K562 (cell line): ENCODE data around the gene ERC2. TPM values are rescaled to one million over a fixed set of nuclear protein-coding genes. Genes with fewer than 3 reads are reported as not detected.

Experiments used
- ATAC-seq: fragments of 200-7000 bp; cut with Tn5 transposase; 3 replicates; pipeline ENCODE4 v1.9.1; 2020; ENCODE audit warnings: moderate library complexity
- BruUV-seq: library from RNA; stranded (reverse); fragments of 400-500 nt; replicated peaks from 2 replicates; lab custom pipeline; 2021; lab: Mats Ljungman, UMichigan
- CTCF ChIA-PET: fragments of 300-600 bp; formaldehyde crosslinking; extraction: SDS; loops from one replicate; lab custom pipeline; 2021; ENCODE audit warnings: low intra/inter-chr PET ratio; lab: Yijun Ruan, JAX
- POLR2A ChIA-PET: fragments of 300-600, 350-650 bp; sonication (Branson Sonifier 250); formaldehyde crosslinking; extraction: SDS; loops from one replicate; lab custom pipeline; 2021; ENCODE audit warnings: antibody characterized with exemption, inconsistent platforms; lab: Yijun Ruan, JAX
- DNase-seq, 4 experiments: peaks; one replicate each; pipeline versions ENCODE4 v3.0.0 to v3.0.0-alpha.2; 2011 to 2018; ENCODE audit warnings: low spot score in 3 of 4, mixed read lengths in 3 of 4; ENCODE audit errors: extremely low read depth in 1 of 4
- FAIRE-seq: peaks from 2 replicates; lab custom pipeline; 2011; peaks lifted over from hg19 to GRCh38; lab: Jason Lieb, UNC
- H2AFZ ChIP-seq: 2 replicates; pipeline ENCODE4 v1.6.0; 2011; ENCODE audit warnings: low read depth, low read length, control low read depth, inconsistent platforms
- H3K27ac ChIP-seq: fragments of 200-600 bp; 3 replicates; pipeline ENCODE4 v1.8.0; 2011; ENCODE audit warnings: low read depth, mild to moderate bottlenecking, control low read depth, inconsistent platforms, low read length, moderate library complexity, mixed read lengths; ENCODE audit errors: extremely low read depth
- H3K27me3 ChIP-seq, 2 experiments: fragments of 300-600 bp in 1 of 2; 2 replicates in 1 of 2; 3 replicates in 1 of 2; pipeline versions ENCODE4 v1.6.0 to v1.8.0; 2011; ENCODE audit warnings: inconsistent platforms in 2 of 2, low read length in 2 of 2, mild to moderate bottlenecking in 1 of 2, mixed read lengths in 1 of 2, moderate library complexity in 1 of 2; ENCODE audit not compliant: control insufficient read depth in 2 of 2, insufficient read depth in 2 of 2
- H3K36me3 ChIP-seq: fragments of 300-600 bp; 3 replicates; pipeline ENCODE4 v1.8.0; 2011; ENCODE audit warnings: mild to moderate bottlenecking, low read length, inconsistent platforms; ENCODE audit not compliant: control insufficient read depth, insufficient read depth
- H3K4me1 ChIP-seq, 2 experiments: fragments of 200-600 bp in 1 of 2; replicated peaks in 1 of 2; 2 replicates in 1 of 2; 3 replicates in 1 of 2; pipeline versions ENCODE4 v1.5.1 to v1.8.0; 2011; ENCODE audit warnings: inconsistent platforms in 2 of 2, low read length in 2 of 2, mild to moderate bottlenecking in 1 of 2, mixed read lengths in 1 of 2, moderate library complexity in 1 of 2; ENCODE audit not compliant: control insufficient read depth in 2 of 2, insufficient read depth in 2 of 2
- H3K4me2 ChIP-seq: 2 replicates; pipeline ENCODE4 v1.6.1; 2011; ENCODE audit warnings: low read length, control low read depth, inconsistent platforms, mixed read lengths; ENCODE audit not compliant: insufficient read depth
- H3K4me3 ChIP-seq: fragments of 200-600 bp; sonication (generic), shearing (Covaris generic); 2 replicates; pipeline ENCODE4 v1.5.1; 2016; ENCODE audit warnings: control low read depth, inconsistent platforms
- H3K79me2 ChIP-seq: fragments of 200-600 bp; 3 replicates; pipeline ENCODE4 v1.8.0; 2011; ENCODE audit warnings: low read length, inconsistent platforms; ENCODE audit not compliant: control insufficient read depth, insufficient read depth
- H3K9ac ChIP-seq, 2 experiments: 2 replicates each; pipeline versions ENCODE4 v1.6.0 to v1.6.1; 2011; ENCODE audit warnings: low read depth in 2 of 2, low read length in 2 of 2, control low read depth in 1 of 2, inconsistent platforms in 1 of 2, mild to moderate bottlenecking in 1 of 2, mixed read lengths in 1 of 2; ENCODE audit not compliant: insufficient read depth in 1 of 2
- H3K9me1 ChIP-seq: one replicate; pipeline ENCODE4 v1.6.0; 2011; ENCODE audit warnings: inconsistent platforms, mild to moderate bottlenecking, low read length, moderate library complexity; ENCODE audit not compliant: control insufficient read depth, insufficient read depth
- H3K9me3 ChIP-seq: replicated peaks from 2 replicates; pipeline ENCODE4 v1.5.1; 2011; ENCODE audit warnings: low read depth, low read length, inconsistent platforms; ENCODE audit not compliant: control insufficient read depth, insufficient read depth
- H4K20me1 ChIP-seq: replicated peaks from 2 replicates; pipeline ENCODE4 v1.6.1; 2011; ENCODE audit warnings: low read length, inconsistent platforms, mixed read lengths; ENCODE audit not compliant: control insufficient read depth, insufficient read depth
- CBX2 ChIP-seq: fragments of 200-600 bp; sonication (generic); IDR thresholded peaks from one replicate; pipeline ENCODE4 v1.6.1; 2012; ENCODE audit warnings: mild to moderate bottlenecking, low read length, inconsistent platforms; ENCODE audit not compliant: insufficient read depth, poor library complexity, severe bottlenecking
- EP300 ChIP-seq: IDR thresholded peaks from 2 replicates; pipeline ENCODE4 v1.6.1; 2012; ENCODE audit warnings: low read length, improper control_type of control experiment
- ETV1 ChIP-seq: fragments of 450-650 bp; conservative IDR thresholded peaks from 2 replicates; pipeline ENCODE4 v1.6.1; 2016; ENCODE audit warnings: missing genetic modification characterization, control low read depth, low read depth, missing compliant biosample characterization
- HOMEZ ChIP-seq: fragments of 250-450 bp; sonication (Bioruptor Pico); IDR thresholded peaks from 2 replicates; pipeline ENCODE4 v1.4.0; 2020; ENCODE audit warnings: mild to moderate bottlenecking, moderate library complexity
- MAFF ChIP-seq: IDR thresholded peaks from 2 replicates; pipeline ENCODE4 v1.6.1; 2012; ENCODE audit warnings: low read length, improper control_type of control experiment
- MCM5 ChIP-seq: fragments of 450-650 bp; IDR thresholded peaks from 2 replicates; pipeline ENCODE4 v1.6.1; 2016; ENCODE audit warnings: low read depth
- TEAD4 ChIP-seq, 2 experiments: sonication (generic) in 1 of 2; formaldehyde crosslinking in 1 of 2; IDR thresholded peaks; 2 replicates each; pipeline versions ENCODE4 v1.6.1 to v1.8.0; 2012 to 2022; ENCODE audit warnings: borderline replicate concordance in 1 of 2, inconsistent platforms in 1 of 2, low read length in 1 of 2, mild to moderate bottlenecking in 1 of 2, missing genetic modification reagents in 1 of 2
- ZNF224 ChIP-seq: sonication (generic); formaldehyde crosslinking; IDR thresholded peaks from 2 replicates; pipeline ENCODE4 v1.8.0; 2022; ENCODE audit warnings: mild to moderate bottlenecking, missing genetic modification reagents
- ZNF232 ChIP-seq: sonication (generic); formaldehyde crosslinking; IDR thresholded peaks from 2 replicates; pipeline ENCODE4 v1.8.0; 2022; ENCODE audit warnings: mild to moderate bottlenecking, missing genetic modification reagents
- ZNF347 ChIP-seq: fragments of 450-650 bp; formaldehyde crosslinking; IDR thresholded peaks from 2 replicates; pipeline ENCODE4 v1.4.0; 2020; ENCODE audit warnings: low read depth, mild to moderate bottlenecking, moderate library complexity
- ZNF780A ChIP-seq: fragments of 250-450 bp; sonication (Bioruptor Pico); IDR thresholded peaks from 2 replicates; pipeline ENCODE4 v1.5.0; 2021; ENCODE audit warnings: mild to moderate bottlenecking
- WGBS: fragments of 100-300 bp; shearing (Covaris generic); methylation state at CpG from one replicate; pipeline ENCODE4 v1.1.6; 2016; ENCODE audit warnings: low coverage, mixed read lengths; ENCODE audit not compliant: insufficient coverage; ENCODE audit errors: missing lambda C conversion rate; 5-methylcytosine and 5-hydroxymethylcytosine counted together
- in situ Hi-C: fragments of 300-500 bp; cut with MboI; formaldehyde crosslinking; loops from 4 replicates; pipeline ENCODE4 v1.15.0; 2018; ENCODE audit warnings: inconsistent platforms, mixed read lengths
- intact Hi-C: fragments of 100-400 bp; cut with micrococcal nuclease; formaldehyde crosslinking; loops from 2 replicates; pipeline ENCODE4 v1.14.2; 2022
- polyA plus RNA-seq, 8 experiments: library from polyadenylated mRNA; depleted of rRNA in 4 of 8; stranded (reverse) in 5 of 8; unstranded in 3 of 8; fragments of >200 nt; fragmentation: Nextera tagmentation in 2 of 8; fragmentation: Illumina TruSeq in 1 of 8; extraction: Ambion mirVana in 2 of 8; extraction: Trizol in 1 of 8; gene quantifications; 2 replicates each; pipeline versions ENCODE4 v1.2.1 to v1.2.3, GENCODE V29; 2011 to 2014; ENCODE audit warnings: inconsistent platforms in 1 of 8, missing spikeins in 1 of 8
- total RNA-seq, 7 experiments: library from RNA; depleted of rRNA in 6 of 7; stranded (reverse); fragments of >200 nt in 6 of 7; fragmentation: Illumina TruSeq in 2 of 7; extraction: Trizol in 2 of 7; gene quantifications; 2 replicates each; pipeline versions ENCODE4 v1.2.1 to v1.2.3, GENCODE V29; 2011 to 2021; ENCODE audit warnings: low replicate concordance in 1 of 7
- TF ChIP-seq, protein P1 (sequence below): sonication (generic); formaldehyde crosslinking; IDR thresholded peaks from 2 replicates; pipeline ENCODE4 v1.8.0; 2023; ENCODE audit warnings: mild to moderate bottlenecking, missing genetic modification reagents

Gene ERC2
- total and polyA plus RNA-seq, 9 of the 15 experiments (the other 6 are each of a cell fraction or from before 2014, with no cell fraction given): 0.04 to 0.18 (median 0.07) TPM; not detected in 2

- H3K4me1 ChIP-seq: no peaks in the 10 kb centered on the region
- POLR2A ChIA-PET: no interaction called here
- no TSS peak for BruUV-seq
- H3K79me2 ChIP-seq: no peaks in the 10 kb centered on the region
- no peaks in the 10 kb centered on the region for H4K20me1 ChIP-seq
- no peak overlapping the region for H3K9ac ChIP-seq
- no peaks in the 10 kb centered on the region for H3K27me3 ChIP-seq
- H3K9me1 ChIP-seq: no peaks in the 10 kb centered on the region
- TF ChIP-seq, protein P1, sequence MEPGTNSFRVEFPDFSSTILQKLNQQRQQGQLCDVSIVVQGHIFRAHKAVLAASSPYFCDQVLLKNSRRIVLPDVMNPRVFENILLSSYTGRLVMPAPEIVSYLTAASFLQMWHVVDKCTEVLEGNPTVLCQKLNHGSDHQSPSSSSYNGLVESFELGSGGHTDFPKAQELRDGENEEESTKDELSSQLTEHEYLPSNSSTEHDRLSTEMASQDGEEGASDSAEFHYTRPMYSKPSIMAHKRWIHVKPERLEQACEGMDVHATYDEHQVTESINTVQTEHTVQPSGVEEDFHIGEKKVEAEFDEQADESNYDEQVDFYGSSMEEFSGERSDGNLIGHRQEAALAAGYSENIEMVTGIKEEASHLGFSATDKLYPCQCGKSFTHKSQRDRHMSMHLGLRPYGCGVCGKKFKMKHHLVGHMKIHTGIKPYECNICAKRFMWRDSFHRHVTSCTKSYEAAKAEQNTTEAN (CRISPR knock-in tag): no peak
- no peak for TF ChIP-seq CBX2
- TF ChIP-seq ETV1: no peak
- no peak for TF ChIP-seq ZNF224 (CRISPR knock-in tag)
- no peak for TF ChIP-seq HOMEZ (CRISPR knock-in tag)
- TF ChIP-seq ZNF780A (CRISPR knock-in tag): no peak
- TF ChIP-seq EP300: no peak
- TF ChIP-seq TEAD4 (IDR thresholded peaks at IDR 0.05; ENCODE audit: low read length): no peak
- TF ChIP-seq TEAD4 (CRISPR knock-in tag; IDR thresholded peaks at IDR 0.05; ENCODE audit: borderline replicate concordance): no peak
- TF ChIP-seq MCM5: no peak
- no peak for TF ChIP-seq ZNF232 (CRISPR knock-in tag)
- no peak for TF ChIP-seq ZNF347 (CRISPR knock-in tag)
- TF ChIP-seq MAFF: no peak
- no peak overlapping the region for H3K4me3 ChIP-seq
- no peaks in the 10 kb centered on the region for H3K36me3 ChIP-seq
- no peak for FAIRE-seq
- CTCF ChIA-PET: no interaction called here
- WGBS: 3% methylated on average over 2 of the region's 2 CpGs
- no peak for DNase-seq
- H3K27ac ChIP-seq: no peak overlapping the region
- no peak overlapping the region for H2AFZ ChIP-seq
- ATAC-seq: no peak
- no peak overlapping the region for H3K4me2 ChIP-seq
- in situ Hi-C loops (no loop called here), intact Hi-C loops (no loop called here)
- no peaks in the 10 kb centered on the region for H3K9me3 ChIP-seq
Measured at GRCh38 chr3:55912880-55913279, 555.4 kb downstream of the ERC2 start.
